ENCODE results near the gene CIROP. TPM values are rescaled to one million over a fixed set of nuclear protein-coding genes. Genes with fewer than 3 reads are reported as not detected.

Gene CIROP
- polyA plus RNA-seq, 1 experiment, result 0.07 TPM

- H3K27me3 ChIP-seq (ENCODE audit: control insufficient read depth, insufficient read depth, low read length), result no peaks in the 10 kb centered on the region
- H3K4me3 ChIP-seq (ENCODE audit: low read depth, low read length), result no peak overlapping the region
- no peak for TF ChIP-seq CTCF (IDR thresholded peaks at IDR 0.05; ENCODE audit: low read depth, low read length)
- H3K9me3 ChIP-seq (ENCODE audit: control insufficient read depth, insufficient read depth, low read length), result no peaks in the 10 kb centered on the region
- peak; percentile 86 for DNase-seq (ENCODE audit: low read depth, low spot score)
- ChIA-PET CTCF (interaction anchor here (0.5 to 12.0 kb wide), 12 partner anchors 8 to 505 kb away, joined by 3 to 262 read pairs (median 6); no protein-coding TSS in a partner anchor), POLR2A (interaction anchor here (0.6 to 1.6 kb wide), 14 partner anchors 10 to 510 kb away, joined by 3 to 17 read pairs (median 4); partner anchors contain the start of genes ACIN1, AJUBA and C14orf119)
- peak overlapping the region; percentile 66 for H3K27ac ChIP-seq (ENCODE audit: low read depth, low read length)
Observed at GRCh38 chr14:23062002-23062401, 42.8 kb downstream of the CIROP start.

DNA sequence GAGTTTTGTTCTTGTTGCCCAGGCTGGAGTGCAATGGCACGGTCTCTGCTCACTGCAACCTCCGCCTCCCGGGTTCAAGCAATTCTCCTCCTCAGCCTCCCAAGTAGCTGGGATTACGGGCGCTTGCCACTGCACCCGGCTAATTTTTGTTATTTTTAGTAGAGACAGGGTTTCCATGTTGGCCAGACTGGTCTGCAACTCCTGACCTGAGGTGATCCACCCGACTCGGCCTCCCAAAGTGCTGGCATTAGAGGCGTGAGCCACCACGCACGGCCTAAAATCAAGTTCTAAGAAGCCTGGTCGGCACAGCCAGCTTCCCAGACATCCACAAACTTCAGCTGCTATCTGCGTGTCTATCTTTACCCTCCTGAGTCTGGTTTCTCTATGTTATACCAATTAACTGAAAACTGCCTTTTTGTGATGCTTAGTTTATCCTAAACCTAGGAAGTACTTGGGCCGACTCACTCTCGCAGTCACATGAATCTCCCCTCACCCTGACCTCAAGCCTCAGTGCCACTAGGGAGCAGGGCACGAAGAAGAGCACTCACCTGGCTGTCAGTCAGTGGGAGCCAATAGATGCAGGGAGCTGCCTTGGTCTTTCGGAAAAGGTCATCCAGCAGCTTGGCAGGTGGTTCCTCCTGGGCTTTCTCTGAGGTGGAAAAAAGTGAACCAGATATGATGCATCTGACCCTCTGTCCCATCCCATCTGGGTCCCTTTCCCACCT lies 44.1 kb downstream of the CIROP start:
- ChIA-PET CTCF (interaction anchor here (0.6 to 12.0 kb wide), 9 partner anchors 8 to 504 kb away, joined by 6 to 262 read pairs (median 18); partner anchors contain the start of gene PRMT5), POLR2A (no interaction called here)
- H3K27me3 ChIP-seq (ENCODE audit: control insufficient read depth, insufficient read depth, low read length), result no peaks in the 10 kb centered on the region
- no peaks in the 10 kb centered on the region for H3K9me3 ChIP-seq (ENCODE audit: control insufficient read depth, insufficient read depth, low read length)
- no peak overlapping the region for H3K4me3 ChIP-seq (ENCODE audit: low read depth, low read length)
- peak overlapping the region; percentile 31 for H3K27ac ChIP-seq (ENCODE audit: low read depth, low read length)
- TF ChIP-seq CTCF (IDR thresholded peaks at IDR 0.05; ENCODE audit: low read depth, low read length), result no peak
- DNase-seq (ENCODE audit: low read depth, low spot score), result no peak

DNA sequence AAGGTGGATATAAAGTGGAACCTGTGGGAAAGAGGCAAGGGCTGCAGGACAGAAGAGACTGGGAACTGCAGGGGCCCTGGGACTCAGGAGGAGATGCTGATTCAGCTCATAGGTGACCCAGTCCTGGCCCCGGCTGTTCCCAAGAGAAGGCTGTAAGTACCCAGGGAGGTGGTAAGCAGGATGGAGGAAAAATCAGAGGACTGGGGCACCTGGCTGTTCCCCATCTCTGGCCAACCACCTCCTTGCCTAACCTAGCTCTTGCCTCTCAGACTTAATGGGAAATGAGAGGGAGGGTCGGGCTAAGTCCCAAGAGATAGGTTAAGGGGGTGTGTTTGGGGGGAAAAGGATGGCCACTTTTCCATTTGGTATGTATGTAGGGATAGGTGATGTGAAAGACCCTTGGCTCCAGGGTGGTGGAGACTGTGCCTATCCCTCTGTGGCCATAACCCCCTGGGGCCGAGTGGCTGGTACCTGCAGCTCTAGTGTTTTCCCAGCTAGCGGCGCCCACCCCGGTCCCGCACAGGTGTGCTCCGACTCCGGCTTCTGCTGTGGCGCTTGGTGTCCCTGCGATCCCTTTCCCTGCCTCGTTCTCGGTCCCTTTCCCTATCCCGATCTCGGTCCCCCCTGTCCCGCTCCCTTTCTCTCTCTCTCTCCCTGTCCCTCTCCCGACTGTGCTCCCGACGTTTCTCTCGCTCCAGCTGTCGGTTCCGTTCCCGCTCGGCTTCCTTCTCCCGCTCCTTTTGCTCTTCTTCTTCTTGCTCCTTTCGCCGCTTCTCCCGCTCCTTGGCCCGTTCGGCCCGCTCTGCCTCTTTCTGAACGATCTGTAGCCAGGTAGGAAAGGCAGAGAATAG lies 45.9 kb downstream of the CIROP start:
- no peak for DNase-seq (ENCODE audit: low read depth, low spot score)
- no peak for TF ChIP-seq CTCF (IDR thresholded peaks at IDR 0.05; ENCODE audit: low read depth, low read length)
- no peaks in the 10 kb centered on the region for H3K9me3 ChIP-seq (ENCODE audit: control insufficient read depth, insufficient read depth, low read length)
- H3K4me3 ChIP-seq (ENCODE audit: low read depth, low read length), result no peak overlapping the region
- no peaks in the 10 kb centered on the region for H3K27me3 ChIP-seq (ENCODE audit: control insufficient read depth, insufficient read depth, low read length)
- H3K27ac ChIP-seq (ENCODE audit: low read depth, low read length), result peak overlapping the region; percentile 11
- CTCF ChIA-PET, result interaction anchor here (0.5 to 12.0 kb wide), 29 partner anchors 10 to 503 kb away, joined by 3 to 262 read pairs (median 5); partner anchors contain the start of genes ACIN1, AJUBA, DAD1 and PRMT5
- POLR2A ChIA-PET, result interaction anchor here (0.6 to 2.1 kb wide), 10 partner anchors 10 to 130 kb away, joined by 3 to 17 read pairs (median 7); partner anchors contain the start of genes ACIN1, C14orf119, PRMT5 and PSMB11

- ChIA-PET POLR2A (interaction anchor here (0.6 to 2.1 kb wide), 12 partner anchors 11 to 129 kb away, joined by 3 to 17 read pairs (median 6); partner anchors contain the start of genes ACIN1, C14orf119, PRMT5 and PSMB11), CTCF (interaction anchor here (0.6 to 12.0 kb wide), 29 partner anchors 9 to 502 kb away, joined by 3 to 262 read pairs (median 5); partner anchors contain the start of genes ACIN1, AJUBA, C14orf119 and DAD1)
- H3K27me3 ChIP-seq (ENCODE audit: control insufficient read depth, insufficient read depth, low read length), result no peaks in the 10 kb centered on the region
- TF ChIP-seq CTCF (IDR thresholded peaks at IDR 0.05; ENCODE audit: low read depth, low read length), result peak; percentile 96
- peak overlapping the region; percentile 52 for H3K27ac ChIP-seq (ENCODE audit: low read depth, low read length)
- DNase-seq (ENCODE audit: low read depth, low spot score), result peak; percentile 45
- no peaks in the 10 kb centered on the region for H3K9me3 ChIP-seq (ENCODE audit: control insufficient read depth, insufficient read depth, low read length)
- H3K4me3 ChIP-seq (ENCODE audit: low read depth, low read length), result peak overlapping the region; percentile 61
Observed at GRCh38 chr14:23057757-23058653, 46.8 kb downstream of the CIROP start.

Measured in AG04450 (cell line).